ENCODE data around the gene CELF3.
A peak's percentile ranks its signal among the peaks of the same experiment; 100 is the strongest.

The CELF3 gene

GRCh38 chr1:151720554-151720953 is 4.0 kb upstream of the CELF3 start:
- DNase-seq: peak; percentile 25

- DNase-seq: no peak
Measured at GRCh38 chr1:151720125-151720524, 3.5 kb upstream of the CELF3 start.

- no peak for DNase-seq
Measured at GRCh38 chr1:151718666-151719065, 2.1 kb upstream of the CELF3 start.

- DNase-seq: no peak
Measured at GRCh38 chr1:151718011-151718431, 1.4 kb upstream of the CELF3 start.

DNA sequence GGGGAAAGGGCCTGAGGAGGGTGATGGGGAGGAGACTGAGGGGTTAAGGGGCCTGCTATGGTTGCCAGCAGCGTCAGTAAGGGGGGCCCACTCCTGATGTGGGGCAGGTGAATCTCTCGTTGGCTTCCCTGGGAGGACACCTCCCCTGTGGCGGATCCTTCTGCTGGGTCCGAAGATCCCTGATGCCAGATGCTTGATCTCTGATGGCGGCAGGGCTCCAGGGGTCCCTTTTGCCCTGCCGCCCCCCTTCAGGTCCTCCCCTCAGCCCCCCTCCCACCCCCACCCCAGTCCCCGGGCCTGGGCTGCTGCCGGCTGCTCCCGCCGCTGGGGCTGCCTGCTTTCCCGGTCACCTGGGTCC is 219 bp downstream of the CELF3 start:
- DNase-seq: no peak

DNA sequence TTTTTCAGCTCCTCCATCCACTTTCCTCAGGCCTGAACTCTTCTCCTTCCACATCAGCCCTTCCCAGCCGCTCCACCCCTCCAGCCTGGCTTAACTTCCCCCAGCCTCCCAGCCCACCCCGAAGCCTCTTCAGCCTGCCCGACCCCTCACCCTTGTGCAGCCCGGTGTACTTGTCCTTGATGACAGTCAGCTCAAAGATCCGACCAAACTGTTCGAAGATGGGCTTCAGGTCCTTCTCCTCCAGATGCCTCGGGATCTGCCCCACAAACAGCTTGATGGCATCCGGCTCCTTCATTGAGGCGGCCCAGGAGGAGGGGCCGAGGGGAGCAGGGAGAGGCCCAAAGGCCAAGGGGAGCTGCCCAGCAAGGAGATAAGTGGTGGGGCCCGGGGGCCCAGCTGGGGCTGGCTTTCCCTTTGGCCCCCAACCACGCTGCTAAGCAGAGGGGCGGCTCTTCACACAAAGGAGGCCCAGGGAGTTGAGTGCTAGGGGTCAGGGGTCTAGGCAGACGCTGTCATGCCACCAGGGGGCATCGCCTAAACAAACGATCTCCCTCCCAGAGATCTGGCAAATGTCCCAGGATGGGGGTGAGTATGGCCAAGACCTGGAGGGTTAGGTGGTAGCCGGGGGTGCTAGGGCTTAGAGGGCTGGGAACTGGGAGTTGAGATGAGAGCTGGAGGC is 738 bp downstream of the CELF3 start:
- DNase-seq: no peak

- DNase-seq: no peak
Measured at GRCh38 chr1:151714820-151715725, 1.5 kb downstream of the CELF3 start.

DNA sequence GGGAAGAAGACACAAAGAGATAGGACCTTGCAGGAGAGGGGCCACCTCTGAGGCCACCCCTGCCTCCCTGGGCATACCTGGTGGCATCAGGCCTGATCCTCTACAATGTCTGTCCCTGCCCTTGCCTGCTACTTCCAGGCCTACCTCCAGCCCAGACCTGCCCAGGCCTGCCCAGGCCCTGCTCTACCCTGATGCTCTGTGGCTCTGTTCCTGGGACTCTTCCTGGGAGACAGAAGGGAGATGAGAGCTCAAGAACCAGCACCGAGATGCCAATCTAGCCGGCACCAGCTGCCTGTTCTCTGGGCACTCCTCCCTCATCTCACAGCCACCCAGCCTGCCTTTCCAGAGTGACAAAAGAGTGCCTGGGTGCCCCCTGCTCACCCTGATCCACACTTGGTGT is 2.7 kb downstream of the CELF3 start:
- no peak for DNase-seq

DNA sequence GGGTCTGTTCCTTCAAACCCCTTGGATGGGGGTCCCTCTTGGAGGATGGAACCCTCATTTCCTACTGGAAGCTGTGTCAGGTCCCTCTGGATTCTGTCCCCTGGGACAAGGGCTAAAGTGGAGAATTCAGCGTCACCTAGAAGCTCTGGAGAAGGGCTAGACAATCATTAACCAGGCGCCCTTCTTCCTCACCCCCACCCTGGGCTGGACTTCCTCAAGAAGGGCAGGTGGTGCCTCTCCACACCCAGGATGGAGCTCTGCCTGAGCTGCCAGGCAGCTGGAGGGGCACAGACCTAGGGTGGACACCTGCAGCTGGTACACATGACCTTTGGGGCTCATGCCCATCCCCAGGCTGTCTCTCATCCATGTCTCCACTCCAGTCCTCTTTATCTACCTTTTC is 3.6 kb downstream of the CELF3 start:
- DNase-seq: no peak

DNA sequence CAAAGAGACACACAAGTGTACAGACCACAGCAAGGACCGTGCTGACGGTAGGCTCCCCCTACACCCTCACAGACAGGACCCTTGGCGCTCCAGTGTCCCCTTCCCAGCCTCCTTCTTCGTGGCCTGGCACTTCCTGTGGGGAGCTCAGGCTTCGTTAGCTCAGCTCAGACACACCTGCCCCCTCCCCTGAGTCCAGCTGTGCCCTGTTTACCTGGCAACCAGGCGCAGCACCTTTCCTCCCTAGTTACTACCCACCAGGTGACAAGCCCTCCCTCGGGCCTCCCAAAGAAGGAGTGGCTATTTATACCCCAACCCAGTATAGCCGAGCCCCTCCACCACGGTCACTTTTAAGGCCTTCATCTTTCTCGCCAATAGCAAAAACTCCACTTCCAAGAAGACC is 4.7 kb downstream of the CELF3 start:
- no peak for DNase-seq

DNA sequence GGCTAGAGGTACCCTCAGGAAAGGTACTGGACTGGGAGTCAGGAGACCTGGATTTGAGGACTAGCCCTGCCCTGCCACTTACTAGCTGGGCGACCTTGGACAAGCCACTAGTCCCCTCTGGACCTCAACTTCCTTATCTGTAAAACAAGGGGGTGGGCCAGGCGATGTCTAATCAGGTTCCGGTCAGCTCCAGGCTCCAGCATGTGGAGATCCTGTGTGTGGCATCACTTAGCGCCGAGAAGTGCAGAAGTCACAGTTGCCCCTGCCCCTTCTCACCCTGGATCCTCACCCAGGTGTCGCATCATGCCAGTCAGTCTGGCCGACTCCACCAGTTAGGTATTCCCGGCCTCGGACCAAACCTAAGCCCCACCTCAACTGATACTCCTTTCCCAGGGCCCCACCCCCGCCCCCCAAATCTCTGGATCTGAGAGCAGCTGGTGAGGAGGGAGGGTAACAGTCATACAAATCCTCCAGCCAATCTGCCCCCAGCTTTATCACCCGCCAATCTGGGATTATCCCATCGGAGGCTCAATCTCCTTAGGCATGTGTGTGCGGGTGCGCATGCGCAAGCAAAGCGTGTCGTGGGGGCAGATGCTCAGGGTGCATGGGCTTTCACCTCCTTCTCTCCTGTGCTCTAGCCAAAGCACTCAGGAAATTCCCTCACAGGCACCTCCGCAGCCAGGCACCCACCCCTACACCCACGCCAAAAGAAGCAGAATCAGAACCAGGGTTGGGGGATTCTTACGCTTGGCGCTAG is 5.4 kb downstream of the CELF3 start:
- DNase-seq: no peak

DNA sequence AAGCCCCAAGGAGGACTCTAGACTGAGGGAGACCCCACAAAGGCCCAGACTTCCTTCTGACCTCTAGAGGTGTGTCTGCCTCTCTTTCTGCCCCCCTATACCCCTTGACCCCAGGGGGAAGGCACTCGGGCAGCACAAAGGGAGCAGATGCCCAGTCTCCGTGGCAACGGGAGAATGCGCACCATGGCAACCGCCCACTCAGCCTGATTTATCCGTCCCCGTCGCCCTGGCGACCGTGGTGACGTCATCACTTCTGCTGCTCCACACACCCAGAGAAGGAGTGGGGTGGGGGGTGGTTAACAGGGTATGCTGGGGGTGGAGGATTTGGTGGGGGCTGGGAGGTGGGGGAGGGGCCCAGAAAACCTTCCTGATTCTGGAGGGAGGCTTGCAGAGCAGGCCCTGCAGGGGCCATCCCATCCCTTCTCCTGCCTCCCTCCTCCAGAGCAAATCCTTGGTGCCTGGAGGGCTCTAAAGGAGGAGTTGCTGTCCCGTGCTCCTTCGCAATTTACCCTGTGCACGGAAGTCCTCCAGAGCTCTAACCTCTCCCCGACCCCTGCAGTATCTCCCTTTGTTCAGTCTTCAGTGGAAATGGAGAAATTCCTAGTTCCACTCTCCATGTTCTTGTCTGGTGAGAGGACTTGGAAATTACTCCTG is 6.3 kb downstream of the CELF3 start:
- DNase-seq: peak; percentile 39

DNA sequence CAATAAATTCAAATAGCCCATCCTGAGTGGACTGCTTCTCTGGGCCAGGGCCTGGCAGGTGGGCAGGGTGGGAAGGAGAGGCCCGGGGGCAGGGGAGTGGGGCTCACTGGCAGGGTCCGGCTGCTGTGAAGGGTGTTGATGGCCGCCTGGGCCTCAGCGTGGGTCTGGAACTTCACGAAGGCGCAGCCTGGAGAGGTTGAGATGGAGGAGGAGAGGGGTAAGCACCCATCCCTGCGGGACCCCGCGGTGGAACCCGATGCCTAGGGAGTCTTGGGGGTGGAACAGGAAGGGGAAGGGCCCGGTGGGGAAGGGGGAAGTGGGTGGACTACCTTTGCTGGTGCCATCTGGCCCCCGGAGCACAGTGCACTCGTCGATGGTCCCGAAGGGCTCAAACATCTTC is 7.7 kb downstream of the CELF3 start:
- no peak for DNase-seq

DNA sequence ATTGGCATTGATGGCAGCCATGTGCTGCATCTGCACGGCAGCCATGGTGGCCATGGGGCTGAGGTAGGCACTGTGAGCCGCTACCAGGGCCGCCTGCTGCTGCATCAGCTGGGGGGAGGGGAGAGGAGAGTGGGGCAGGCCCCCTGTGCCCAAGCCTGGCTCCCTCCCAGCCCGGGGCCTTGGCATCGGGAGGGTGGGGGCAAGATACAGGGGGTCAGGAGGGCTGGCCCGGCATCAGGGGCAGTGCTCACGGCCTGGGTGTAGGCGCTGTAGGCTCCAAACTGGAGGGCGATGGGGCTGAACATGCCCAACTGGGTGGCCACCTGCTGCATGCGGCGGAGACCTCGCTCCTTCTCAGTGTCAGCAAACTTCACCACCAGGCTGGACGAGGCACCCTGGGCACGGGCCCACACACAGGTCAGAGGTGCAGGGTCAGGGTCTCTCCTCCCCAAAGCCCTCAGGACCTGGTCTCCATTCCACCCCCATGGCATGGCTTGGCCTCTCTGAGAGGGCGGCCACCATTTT is 9.0 kb downstream of the CELF3 start:
- DNase-seq: no peak

DNA sequence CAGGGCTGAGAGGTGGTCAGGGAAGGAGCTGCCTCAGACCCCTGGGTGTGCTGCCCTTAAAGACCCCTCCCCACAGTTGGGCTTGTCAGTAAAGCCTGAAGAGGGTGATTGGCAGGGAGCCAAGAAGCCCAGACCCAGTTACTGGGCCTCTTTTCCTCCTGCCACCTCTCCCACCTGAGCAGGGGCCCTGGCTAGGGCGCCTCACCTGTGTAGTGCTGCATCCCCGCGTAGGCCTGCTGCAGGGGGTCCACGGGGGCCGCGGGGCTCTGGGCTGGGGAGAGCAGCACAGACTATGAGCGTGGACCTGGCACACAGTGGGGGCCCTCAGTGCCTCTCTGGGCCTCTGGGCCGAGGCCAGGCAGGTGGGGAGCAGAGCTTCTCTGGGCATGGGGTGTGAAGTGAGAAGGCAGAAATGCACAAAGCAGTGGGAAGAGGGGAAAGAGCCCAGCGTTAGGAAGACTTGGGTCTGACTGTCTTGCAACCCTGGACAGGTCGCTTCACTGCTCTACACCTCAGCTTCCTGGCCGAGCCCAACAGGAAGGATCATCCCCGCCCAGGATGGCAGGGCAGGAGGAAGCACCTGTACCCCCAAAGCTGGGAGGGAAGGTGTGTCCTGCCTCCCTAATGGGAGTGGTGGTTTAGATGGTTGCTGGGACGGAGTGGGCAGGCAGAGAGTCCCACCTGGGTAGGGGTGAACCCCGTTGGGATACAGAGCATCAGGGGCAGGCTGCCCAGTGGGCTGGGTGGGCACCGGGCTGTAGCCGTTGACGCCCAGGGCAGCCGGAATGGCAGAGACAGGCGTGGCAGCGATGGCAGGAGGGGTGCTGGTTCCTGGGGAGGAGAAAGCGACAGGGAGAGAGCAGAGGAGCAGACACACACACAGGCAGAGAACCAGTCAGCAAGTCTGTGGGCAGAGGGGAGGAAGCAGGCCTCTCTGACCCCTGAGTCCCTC is 9.9 kb downstream of the CELF3 start:
- DNase-seq: no peak

GRCh38 chr1:151705753-151706463 is 10.7 kb downstream of the CELF3 start:
- no peak for DNase-seq

DNA sequence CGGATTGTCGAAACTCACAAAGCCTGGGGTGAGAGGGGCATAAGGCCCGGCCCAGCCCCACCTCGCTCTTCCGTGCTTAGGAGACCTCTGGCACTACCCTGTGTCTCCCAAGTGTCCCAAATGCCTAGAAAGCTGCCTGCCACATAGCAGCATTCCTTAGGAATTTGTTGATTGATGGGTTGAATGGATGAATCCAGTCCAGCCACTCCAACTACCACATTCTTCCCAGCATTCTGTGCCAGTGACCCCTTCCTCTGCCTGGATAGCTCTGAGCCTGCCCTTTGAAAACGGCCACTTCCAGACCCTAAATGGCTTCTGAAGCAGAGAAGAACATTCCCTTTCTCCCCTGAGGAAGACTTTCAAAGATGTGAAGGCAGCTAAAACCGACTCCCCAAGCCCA is 11.5 kb downstream of the CELF3 start:
- DNase-seq: no peak

GRCh38 chr1:151704246-151704645 is 12.4 kb downstream of the CELF3 start:
- no peak for DNase-seq

DNA sequence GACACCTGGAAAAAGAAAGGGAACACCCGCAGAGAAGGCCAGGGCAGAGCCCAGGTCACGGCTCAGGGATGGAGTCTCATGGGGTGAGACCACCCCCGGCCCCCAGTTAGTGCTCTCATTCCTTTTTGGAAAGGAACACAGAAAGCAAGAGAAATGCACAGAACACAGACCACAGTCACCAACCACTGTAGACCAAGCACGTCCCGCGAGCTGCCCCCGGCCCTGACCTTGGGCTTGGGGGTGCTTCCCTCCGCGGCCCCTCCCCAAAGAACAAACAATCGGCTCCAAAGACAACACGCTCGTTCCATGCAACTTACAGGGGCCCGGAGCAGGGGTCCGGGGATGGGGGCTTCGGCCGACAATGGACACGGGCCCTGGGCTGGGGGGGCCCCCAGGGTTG is 12.8 kb downstream of the CELF3 start:
- no peak for DNase-seq

GRCh38 chr1:151702936-151703335 is 13.7 kb downstream of the CELF3 start:
- no peak for DNase-seq

- DNase-seq: no peak
Measured at GRCh38 chr1:151701515-151701914, 15.1 kb downstream of the CELF3 start.

Measured in MV-4-11 (cell line).